Measurements from ENCODE around the gene SRGAP2B. TPM values are rescaled to one million over a fixed set of nuclear protein-coding genes. Genes with fewer than 3 reads are reported as not detected.
"Not testable (repeated sequence)": the region's sequence is repeated elsewhere in the genome, so short reads cannot be mapped to it uniquely, and the experiment has no call there.

SRGAP2B gene
- total RNA-seq, 3 donors from 2014 or later (not counting 1 experiment from before 2014, with no cell fraction given): 11.9 to 21.3 (median 18.2) TPM

- ATAC-seq: peak in 1 of 3 donors; percentile 34
- H3K4me1 ChIP-seq (ENCODE audit: control insufficient read depth, insufficient read depth, low read length); intact Hi-C loops (cut with micrococcal nuclease); H3K4me3 Mint-ChIP-seq; H3K36me3 ChIP-seq (ENCODE audit: control insufficient read depth, insufficient read depth, low read length); H3K27me3 Mint-ChIP-seq (ENCODE audit: low read depth in 2 of 2); H3K36me3 Mint-ChIP-seq; H3K4me1 Mint-ChIP-seq; H3K9me3 Mint-ChIP-seq; H3K9me3 ChIP-seq (ENCODE audit: control insufficient read depth, insufficient read depth, low read length); H3K27me3 ChIP-seq (ENCODE audit: control insufficient read depth, insufficient read depth, low read length); H3K27ac Mint-ChIP-seq; H3K27ac ChIP-seq (ENCODE audit: low read length): not testable (repeated sequence)
- peak overlapping the region; percentile 24 for H3K4me3 ChIP-seq (ENCODE audit: low read length)
- peak; percentile 44 to 45 for DNase-seq
- WGBS (ENCODE audit: insufficient coverage): under 1% methylated on average over 30 of the region's 47 CpGs
These were observed 212.1 kb downstream of the SRGAP2B start for GRCh38 chr1:144883022-144883421.

GRCh38 chr1:144882343-144882742, 212.8 kb downstream of the SRGAP2B start:
- H3K36me3 Mint-ChIP-seq; H3K4me1 ChIP-seq (ENCODE audit: control insufficient read depth, insufficient read depth, low read length); ATAC-seq; H3K27me3 ChIP-seq (ENCODE audit: control insufficient read depth, insufficient read depth, low read length); H3K4me3 ChIP-seq (ENCODE audit: low read length); H3K27me3 Mint-ChIP-seq (ENCODE audit: low read depth in 2 of 2); DNase-seq; intact Hi-C loops (cut with micrococcal nuclease); H3K27ac Mint-ChIP-seq; H3K27ac ChIP-seq (ENCODE audit: low read length); H3K4me3 Mint-ChIP-seq; H3K4me1 Mint-ChIP-seq; H3K36me3 ChIP-seq (ENCODE audit: control insufficient read depth, insufficient read depth, low read length); H3K9me3 Mint-ChIP-seq; H3K9me3 ChIP-seq (ENCODE audit: control insufficient read depth, insufficient read depth, low read length): not testable (repeated sequence)
- no CpG with 5 or more reads among the region's 42 CpGs for WGBS (ENCODE audit: insufficient coverage)

- H3K4me3 ChIP-seq (ENCODE audit: low read length); H3K36me3 Mint-ChIP-seq; H3K36me3 ChIP-seq (ENCODE audit: control insufficient read depth, insufficient read depth, low read length); H3K4me1 ChIP-seq (ENCODE audit: control insufficient read depth, insufficient read depth, low read length); ATAC-seq; H3K27ac ChIP-seq (ENCODE audit: low read length); H3K27me3 Mint-ChIP-seq (ENCODE audit: low read depth in 2 of 2); intact Hi-C loops (cut with micrococcal nuclease); H3K27me3 ChIP-seq (ENCODE audit: control insufficient read depth, insufficient read depth, low read length); H3K4me3 Mint-ChIP-seq; H3K9me3 ChIP-seq (ENCODE audit: control insufficient read depth, insufficient read depth, low read length); H3K9me3 Mint-ChIP-seq; DNase-seq; H3K4me1 Mint-ChIP-seq; H3K27ac Mint-ChIP-seq: not testable (repeated sequence)
- no CpG with 5 or more reads among the region's 3 CpGs for WGBS (ENCODE audit: insufficient coverage)
These were observed 236.5 kb downstream of the SRGAP2B start for GRCh38 chr1:144858607-144859006.

Other genes with a start within 250 kb of the SRGAP2B start
- under 1 TPM in 1 of 3 donors, not detected in 2; 0.39 TPM for gene FAM72D, start 646 bp upstream of the SRGAP2B start, total RNA-seq
- not detected for gene PPIAL4D, start 146.8 kb upstream of the SRGAP2B start, total RNA-seq